Loucy (cell line): ENCODE results near the gene MYO3B.

ENCODE experiments used
- CTCF ChIP-seq: fragments of 200-600 bp; sonication (generic); conservative IDR thresholded peaks from 2 replicates; pipeline ENCODE4 v1.5.1; 2014; ENCODE audit warnings: mild to moderate bottlenecking, antibody characterized with exemption, low read length
- EZH2phosphoT487 ChIP-seq: fragments of 200-600 bp; IDR thresholded peaks from 2 replicates; pipeline ENCODE4 v1.6.1; 2018; ENCODE audit warnings: antibody characterized with exemption, mild to moderate bottlenecking, moderate library complexity, borderline replicate concordance

DNA sequence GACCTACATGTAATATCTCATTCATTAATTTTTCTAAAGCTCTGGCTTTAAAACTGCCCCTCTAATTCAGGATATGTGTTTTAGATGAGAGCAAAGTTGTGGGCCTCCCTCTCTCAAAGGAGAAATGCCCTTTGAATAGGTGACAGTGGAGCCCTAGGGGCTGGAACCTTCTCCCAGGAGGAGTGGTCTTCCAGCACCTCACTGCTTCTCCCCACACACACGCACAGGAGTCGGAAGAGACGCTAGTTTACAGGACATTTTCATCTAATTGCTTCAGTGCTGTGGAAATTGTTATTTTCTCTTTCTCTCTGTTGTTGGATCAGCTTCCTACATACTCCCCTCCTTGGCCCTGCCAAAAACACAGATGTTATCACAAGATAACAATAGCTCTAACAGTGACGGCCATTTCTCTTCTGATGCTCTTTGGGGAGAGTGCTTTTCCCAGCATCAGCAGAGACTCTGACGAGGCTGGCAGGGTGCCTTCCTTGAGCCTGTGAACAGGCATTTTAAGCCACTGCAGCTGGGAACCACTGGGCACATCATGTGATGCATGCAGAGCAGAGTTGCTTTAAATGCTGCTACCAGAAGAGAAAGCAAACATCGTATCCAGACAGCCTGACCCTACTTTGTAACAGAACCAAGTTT lies 327.8 kb downstream of the MYO3B start:
- no peak for TF ChIP-seq EZH2phosphoT487
- TF ChIP-seq CTCF = no peak
